Gastrocnemius medialis (tissue), 4 donors: Measurements from ENCODE around the gene SGCA. TPM values are rescaled to one million over a fixed set of nuclear protein-coding genes. Genes with fewer than 3 reads are reported as not detected.

Experiments used
- ATAC-seq, 2 donors: fragments of 150-250 bp; one replicate each; pipeline ENCODE4 v1.9.1; 2016
- DNase-seq, 2 donors: peaks; one replicate each; pipeline ENCODE4 v3.0.0-alpha.2; 2019
- H3K27ac ChIP-seq, 4 donors: fragments of 200-600 bp; sonication (generic); 1 replicate in 1 of 4; 2 replicates in 3 of 4; pipeline ENCODE4 v1.5.1; 2016 to 2018; ENCODE audit warnings: mild to moderate bottlenecking in 2 of 4, moderate library complexity in 1 of 4
- H3K27me3 ChIP-seq, 3 donors: fragments of 200-600 bp; sonication (generic) in 2 of 3; 1 replicate in 1 of 3; 2 replicates in 2 of 3; pipeline versions ENCODE4 v1.5.1 to v1.6.0; 2016 to 2019; ENCODE audit warnings: mild to moderate bottlenecking in 1 of 3, moderate library complexity in 1 of 3
- H3K36me3 ChIP-seq, 2 donors: fragments of 200-600 bp; sonication (generic) in 1 of 2; one replicate each; pipeline ENCODE4 v1.5.1; 2017 to 2018
- H3K4me1 ChIP-seq, 2 donors: fragments of 200-600 bp; sonication (generic) in 1 of 2; one replicate each; pipeline ENCODE4 v1.5.1; 2016 to 2017; ENCODE audit warnings: mild to moderate bottlenecking in 2 of 2
- H3K4me3 ChIP-seq, 4 donors: fragments of 200-600 bp; sonication (generic) in 3 of 4; 1 replicate in 1 of 4; 2 replicates in 3 of 4; pipeline ENCODE4 v1.5.1; 2016 to 2019; ENCODE audit warnings: mild to moderate bottlenecking in 2 of 4
- H3K9me3 ChIP-seq, 3 donors: fragments of 200-600 bp; sonication (generic) in 2 of 3; 1 replicate in 1 of 3; 2 replicates in 2 of 3; pipeline ENCODE4 v1.5.1; 2016 to 2019
- CTCF ChIP-seq, 5 experiments: fragments of 450-650 bp in 3 of 5; fragments of 200-600 bp in 2 of 5; sonication (generic) in 2 of 5; IDR thresholded peaks in 4 of 5; conservative IDR thresholded peaks in 1 of 5; 1 replicate in 4 of 5; 2 replicates in 1 of 5; pipeline ENCODE4 v1.5.1; 2016 to 2019; ENCODE audit warnings: antibody characterized with exemption in 5 of 5, mild to moderate bottlenecking in 3 of 5, moderate library complexity in 3 of 5
- POLR2A ChIP-seq, 2 donors: fragments of 450-650 bp; IDR thresholded peaks; one replicate each; pipeline ENCODE4 v1.6.1; 2017; ENCODE audit warnings: antibody characterized with exemption in 2 of 2, mild to moderate bottlenecking in 2 of 2, moderate library complexity in 2 of 2
- in situ Hi-C, 4 donors: fragments of 200-750 bp; cut with MboI; loops; one replicate each; pipeline versions ENCODE4 v1.15.0 to v1.8.0; 2017; ENCODE audit warnings: low sequenced_read_pairs in 4 of 4
- intact Hi-C: fragments of 100-400 bp; cut with DNase I; formaldehyde crosslinking; loops from one replicate; pipeline ENCODE4 v1.15.1; 2023; ENCODE audit warnings: low total_unique reads
- total RNA-seq, 4 donors: library from RNA; depleted of rRNA; stranded (reverse); fragments of >200 nt; gene quantifications; one replicate each; pipeline versions ENCODE4 v1.1.0 to v1.2.3, GENCODE V29; 2016

Gene SGCA
- total RNA-seq, 4 donors from 2014 or later, result 227 to 385 (median 292) TPM

- Histone ChIP-seq H3K27ac (peak overlapping the region; percentile 8 to 69 (median 38)), H3K4me3 (no peak overlapping the region), H3K27me3 (no peaks in the 10 kb centered on the region), H3K36me3 (no peaks in the 10 kb centered on the region), H3K4me1 (peaks cover 6 to 7% of the 10 kb centered on the region in 2 donors), H3K9me3 (no peaks in the 10 kb centered on the region)
- intact Hi-C loops, result no loop called here
- in situ Hi-C loops, result loop anchor here in 1 of 4 donors (5.0 kb wide), 1 partner anchor 51 kb away; the partner anchor contains the start of gene TMEM92
- no peak for DNase-seq
- TF ChIP-seq POLR2A (IDR thresholded peaks at IDR 0.05) (no peak), CTCF (IDR thresholded peaks at IDR 0.05 in 4 of 5, conservative IDR thresholded peaks at IDR 0.05 in 1 of 5) (no peak)
- no peak for ATAC-seq
Observed at GRCh38 chr17:50220811-50221210, 55.0 kb downstream of the SGCA start.

- H3K27ac ChIP-seq, result peak overlapping the region; percentile 22 to 69 (median 48)
- no peak overlapping the region for H3K4me3 ChIP-seq
- DNase-seq (no peak), ATAC-seq (no peak)
- TF ChIP-seq CTCF (IDR thresholded peaks at IDR 0.05 in 4 of 5, conservative IDR thresholded peaks at IDR 0.05 in 1 of 5), result no peak
- TF ChIP-seq POLR2A (IDR thresholded peaks at IDR 0.05), result no peak
- intact Hi-C loops (no loop called here), in situ Hi-C loops (loop anchor here in 1 of 4 donors (5.0 kb wide), 1 partner anchor 51 kb away; the partner anchor contains the start of gene TMEM92)
- H3K36me3 ChIP-seq, result no peaks in the 10 kb centered on the region
- H3K4me1 ChIP-seq, result peaks cover 6 to 7% of the 10 kb centered on the region in 2 donors
- no peaks in the 10 kb centered on the region for H3K27me3 ChIP-seq
- no peaks in the 10 kb centered on the region for H3K9me3 ChIP-seq
Observed at GRCh38 chr17:50221266-50221863, 55.6 kb downstream of the SGCA start.

GRCh38 chr17:50221864-50222545 is 56.2 kb downstream of the SGCA start:
- ATAC-seq (peak; percentile 62 to 74), DNase-seq (peak in 1 of 2 donors; percentile 52)
- intact Hi-C loops (no loop called here), in situ Hi-C loops (loop anchor here in 1 of 4 donors (5.0 kb wide), 1 partner anchor 50 kb away; the partner anchor contains the start of gene TMEM92)
- no peaks in the 10 kb centered on the region for H3K36me3 ChIP-seq
- H3K27ac ChIP-seq, result peak overlapping the region; percentile 22 to 69 (median 48)
- no peak overlapping the region for H3K4me3 ChIP-seq
- no peaks in the 10 kb centered on the region for H3K27me3 ChIP-seq
- TF ChIP-seq POLR2A (IDR thresholded peaks at IDR 0.05) (no peak), CTCF (IDR thresholded peaks at IDR 0.05 in 4 of 5, conservative IDR thresholded peaks at IDR 0.05 in 1 of 5) (no peak)
- no peaks in the 10 kb centered on the region for H3K9me3 ChIP-seq
- H3K4me1 ChIP-seq, result peaks cover 6 to 7% of the 10 kb centered on the region in 2 donors

GRCh38 chr17:50222922-50223321 is 57.1 kb downstream of the SGCA start:
- intact Hi-C loops, result no loop called here
- Histone ChIP-seq H3K27ac (peak overlapping the region in 3 of 4 donors; percentile 22 to 69 (median 43)), H3K27me3 (no peaks in the 10 kb centered on the region), H3K36me3 (no peaks in the 10 kb centered on the region), H3K4me3 (no peak overlapping the region), H3K9me3 (no peaks in the 10 kb centered on the region), H3K4me1 (peaks cover 6 to 7% of the 10 kb centered on the region in 2 donors)
- ATAC-seq (peak; percentile 30 to 57), DNase-seq (no peak)
- in situ Hi-C loops, result loop anchor here in 1 of 4 donors (5.0 kb wide), 1 partner anchor 49 kb away; the partner anchor contains the start of gene TMEM92
- TF ChIP-seq POLR2A (IDR thresholded peaks at IDR 0.05) (no peak), CTCF (IDR thresholded peaks at IDR 0.05 in 4 of 5, conservative IDR thresholded peaks at IDR 0.05 in 1 of 5) (no peak)

Other genes starting within 250 kb of the SGCA start
- not detected for gene DLX4, start 196.8 kb upstream of the SGCA start, total RNA-seq
- gene DLX3, start 170.8 kb upstream of the SGCA start, total RNA-seq, result not detected
- gene ITGA3, start 109.9 kb upstream of the SGCA start, total RNA-seq, result 10 to 100 TPM in 3 of 4 donors, 1 to 10 TPM in 1; 5.1 to 25.9 (median 18.4) TPM
- 100 to 1,000 TPM; 111 to 335 (median 124) TPM for gene PDK2, start 70.7 kb upstream of the SGCA start, total RNA-seq
- 1 to 10 TPM in 1 of 4 donors, under 1 TPM in 2, not detected in 1; 0.04 to 3.8 (median 0.31) TPM for gene SAMD14, start 35.8 kb upstream of the SGCA start, total RNA-seq
- gene PPP1R9B, start 15.3 kb upstream of the SGCA start, total RNA-seq, result 10 to 100 TPM in 2 of 4 donors, 1 to 10 TPM in 2; 4.7 to 18.8 (median 11.0) TPM
- gene COL1A1, start 35.6 kb downstream of the SGCA start, total RNA-seq, result 1 to 10 TPM; 1.7 to 9.5 (median 5.1) TPM
- gene TMEM92, start 108.5 kb downstream of the SGCA start, total RNA-seq, result not detected
- 10 to 100 TPM in 2 of 4 donors, 1 to 10 TPM in 2; 7.9 to 12.6 (median 9.8) TPM for gene XYLT2, start 180.1 kb downstream of the SGCA start, total RNA-seq
- gene MRPL27, start 207.2 kb downstream of the SGCA start, total RNA-seq, result 100 to 1,000 TPM; 110 to 141 (median 134) TPM
- gene EME1, start 207.2 kb downstream of the SGCA start, total RNA-seq, result under 1 TPM in 2 of 4 donors, not detected in 2; 0.82 to 0.95 TPM
- 10 to 100 TPM; 25.4 to 73.2 (median 55.8) TPM for gene LRRC59, start 231.5 kb downstream of the SGCA start, total RNA-seq